ENCODE data around the gene SAPCD2. TPM values are rescaled to one million over a fixed set of nuclear protein-coding genes. Genes with fewer than 3 reads are reported as not detected.

Gene SAPCD2
- total and polyA plus RNA-seq, 9 of the 15 experiments (the other 6 are each of a cell fraction or from before 2014, with no cell fraction given): 3.4 to 91.8 (median 18.8) TPM

GRCh38 chr9:137028263-137029057 lies 41.9 kb downstream of the SAPCD2 start (continued):
- TF ChIP-seq ZKSCAN3 (CRISPR knock-in tag; IDR thresholded peaks at IDR 0.05) (no peak), ZNF277 (CRISPR knock-in tag; IDR thresholded peaks at IDR 0.05; ENCODE audit: borderline replicate concordance) (no peak), TAL1 (IDR thresholded peaks at IDR 0.05) (no peak), HDAC2 (IDR thresholded peaks at IDR 0.05) (0 out of 2 replicates have a peak, but pooled peaks have one; percentile 11), POLR2B (IDR thresholded peaks at IDR 0.05; ENCODE audit: low read depth, partially characterized antibody) (no peak), SREBF1 (IDR thresholded peaks at IDR 0.05; ENCODE audit: borderline replicate concordance, low read depth, low read length) (no peak), SMARCB1 (IDR thresholded peaks at IDR 0.05; ENCODE audit: insufficient read length, low read depth) (no peak), IRF1 (CRISPR knock-in tag; IDR thresholded peaks at IDR 0.05; ENCODE audit: borderline replicate concordance) (no peak), BRCA1 (IDR thresholded peaks at IDR 0.05) (no peak), BRCA1 (CRISPR knock-in tag; IDR thresholded peaks at IDR 0.05) (no peak), POLR2A (conservative IDR thresholded peaks at IDR 0.05) (no peak), ZNF282 (CRISPR knock-in tag; IDR thresholded peaks at IDR 0.05) (no peak), CTCFL (IDR thresholded peaks at IDR 0.05; ENCODE audit: borderline replicate concordance, insufficient read depth, low read depth, low read length, poor library complexity, severe bottlenecking) (peak; percentile 88), MXD1 (CRISPR knock-in tag; IDR thresholded peaks at IDR 0.05; ENCODE audit: borderline replicate concordance, poor library complexity, severe bottlenecking) (no peak), ZSCAN29 (IDR thresholded peaks at IDR 0.05) (no peak), ZBTB33 (CRISPR knock-in tag; IDR thresholded peaks at IDR 0.05) (no peak), CBX3 (IDR thresholded peaks at IDR 0.05; ENCODE audit: borderline replicate concordance in 1 of 2, low read length in 2 of 2) (no peak; a peak in 1 of 3 replicates), E2F4 (CRISPR knock-in tag; IDR thresholded peaks at IDR 0.05; ENCODE audit: low read depth) (no peak), HNRNPLL (IDR thresholded peaks at IDR 0.05; ENCODE audit: low read depth, low read length, poor library complexity, severe bottlenecking) (peak; percentile 34), SAFB (IDR thresholded peaks at IDR 0.05; ENCODE audit: borderline replicate concordance, low read depth, low read length) (no peak)

Measured in K562 (cell line).